ENCODE measurements around the gene PIK3AP1.

The PIK3AP1 gene

DNA sequence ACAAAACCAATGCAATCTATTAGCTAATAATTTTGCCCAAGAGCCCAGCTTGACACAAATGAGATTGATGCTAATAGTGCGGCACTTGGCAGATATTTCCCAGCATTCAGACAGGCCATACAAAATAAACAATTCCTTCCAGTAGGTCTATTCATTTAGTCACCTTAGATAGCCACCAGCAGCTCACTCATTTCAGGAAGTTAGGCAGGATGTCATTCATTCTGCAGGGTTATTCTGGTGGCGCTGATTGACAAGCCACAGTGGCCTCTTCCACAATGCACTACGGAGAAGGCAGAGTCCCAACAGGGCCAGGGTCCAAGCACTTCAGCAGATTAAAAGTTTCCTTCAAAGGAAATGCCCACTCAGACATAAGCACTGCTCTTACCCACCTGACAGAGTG is 55.8 kb downstream of the PIK3AP1 start:
- DNase-seq (ENCODE audit: low spot score in 2 of 2) (no peak), ATAC-seq (ENCODE audit: low read depth) (peak; percentile 55)
- Mint-ChIP-seq H3K4me3 (peak overlapping the region; percentile 53), H3K4me1 (peaks cover 51% of the 10 kb centered on the region), H3K9me3 (no peaks in the 10 kb centered on the region), H3K36me3 (peaks cover 13% of the 10 kb centered on the region), H3K27ac (peak overlapping the region; percentile 64), H3K27me3 (no peaks in the 10 kb centered on the region)

DNA sequence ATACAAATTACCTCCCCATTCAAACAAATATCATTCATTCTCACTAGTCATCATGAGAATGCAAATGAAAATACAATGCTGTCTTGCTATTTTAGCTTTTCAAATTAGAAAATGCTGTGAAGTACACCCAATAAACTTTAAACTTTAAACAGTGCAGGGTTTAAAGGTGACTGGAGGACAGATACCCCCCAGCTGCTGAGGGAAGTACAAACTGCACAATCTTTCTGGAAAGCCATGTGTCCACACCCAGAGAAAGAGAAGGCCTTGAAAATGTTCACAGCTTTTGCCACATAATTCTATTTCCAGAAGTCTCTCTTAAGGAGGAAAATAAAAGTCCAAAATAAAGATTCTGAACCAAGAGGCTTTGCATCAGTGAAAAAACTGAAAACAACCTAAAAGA is 56.5 kb downstream of the PIK3AP1 start:
- Mint-ChIP-seq H3K27ac (no peak overlapping the region), H3K27me3 (no peaks in the 10 kb centered on the region), H3K4me3 (no peak overlapping the region), H3K9me3 (no peaks in the 10 kb centered on the region), H3K4me1 (peaks cover 48% of the 10 kb centered on the region), H3K36me3 (peaks cover 13% of the 10 kb centered on the region)
- no peak for ATAC-seq (ENCODE audit: low read depth)
- DNase-seq (ENCODE audit: low spot score in 2 of 2), result no peak

DNA sequence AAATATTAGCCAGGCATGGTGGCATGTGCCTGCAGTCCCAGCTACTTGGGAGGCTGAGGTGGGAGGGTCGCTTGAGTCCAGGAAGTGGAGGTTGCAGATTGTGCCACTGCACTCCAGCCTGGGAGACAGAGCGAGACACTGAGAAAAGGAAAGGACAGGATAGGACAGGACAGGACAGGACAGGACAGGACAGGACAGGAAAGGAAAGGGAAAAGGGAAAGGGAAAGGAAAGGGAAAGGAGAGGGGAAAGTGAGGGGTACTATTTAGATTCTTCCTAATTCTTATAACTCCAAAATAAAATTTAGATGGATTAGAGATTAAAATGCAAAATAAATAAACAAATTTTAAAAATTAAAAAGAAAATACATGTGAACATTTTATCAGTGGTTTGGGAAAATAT is 58.7 kb downstream of the PIK3AP1 start:
- no peak for DNase-seq (ENCODE audit: low spot score in 2 of 2)
- H3K9me3 Mint-ChIP-seq, result no peaks in the 10 kb centered on the region
- H3K4me1 Mint-ChIP-seq, result peaks cover 52% of the 10 kb centered on the region
- peak overlapping the region; percentile 72 for H3K27ac Mint-ChIP-seq
- no peak overlapping the region for H3K4me3 Mint-ChIP-seq
- no peaks in the 10 kb centered on the region for H3K27me3 Mint-ChIP-seq
- peaks cover 17% of the 10 kb centered on the region for H3K36me3 Mint-ChIP-seq
- no peak for ATAC-seq (ENCODE audit: low read depth)

DNA sequence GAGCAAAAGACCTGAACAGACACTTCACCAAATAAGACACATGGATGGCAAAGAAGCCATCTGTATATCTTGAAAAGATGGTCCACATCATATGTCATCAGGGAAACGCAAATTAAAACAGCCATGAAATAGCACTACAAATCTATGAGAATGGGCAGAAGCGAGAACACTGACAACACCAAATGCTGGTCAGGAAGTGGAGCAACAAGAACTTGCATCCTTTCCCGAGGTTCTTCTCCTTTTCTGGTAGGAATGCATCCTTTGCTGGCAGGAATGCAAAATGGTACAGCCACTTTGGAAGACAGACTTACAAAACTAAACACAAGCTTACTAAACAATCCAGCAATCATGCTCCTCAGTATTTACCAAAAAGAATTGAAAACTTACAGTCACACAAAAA is 60.0 kb downstream of the PIK3AP1 start:
- no peak overlapping the region for H3K27ac Mint-ChIP-seq
- H3K4me3 Mint-ChIP-seq, result no peak overlapping the region
- DNase-seq (ENCODE audit: low spot score in 2 of 2), result no peak
- H3K9me3 Mint-ChIP-seq, result no peaks in the 10 kb centered on the region
- no peaks in the 10 kb centered on the region for H3K27me3 Mint-ChIP-seq
- peaks cover 23% of the 10 kb centered on the region for H3K36me3 Mint-ChIP-seq
- ATAC-seq (ENCODE audit: low read depth), result no peak
- peaks cover 51% of the 10 kb centered on the region for H3K4me1 Mint-ChIP-seq

DNA sequence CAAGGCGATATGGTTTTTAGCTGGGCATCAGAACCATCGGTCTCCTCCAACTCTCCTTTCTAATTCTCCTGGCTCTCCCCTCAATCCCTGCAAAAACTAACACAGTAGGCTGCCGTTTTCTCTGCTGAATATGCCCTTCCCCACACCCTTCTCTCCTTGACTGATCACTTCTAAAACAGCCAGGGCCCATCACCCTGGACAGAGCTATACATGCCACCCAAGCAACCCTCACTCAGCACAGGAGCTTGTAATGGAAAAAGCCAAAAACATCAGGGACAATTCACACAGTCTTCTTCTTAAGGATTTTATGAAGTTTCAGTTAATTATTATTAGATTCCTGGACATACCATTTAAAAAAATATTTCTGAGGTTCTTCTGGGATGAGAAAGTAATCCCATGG is 61.5 kb downstream of the PIK3AP1 start:
- no peaks in the 10 kb centered on the region for H3K9me3 Mint-ChIP-seq
- peaks cover 45% of the 10 kb centered on the region for H3K4me1 Mint-ChIP-seq
- no peak overlapping the region for H3K4me3 Mint-ChIP-seq
- peak overlapping the region; percentile 66 for H3K27ac Mint-ChIP-seq
- H3K27me3 Mint-ChIP-seq, result no peaks in the 10 kb centered on the region
- H3K36me3 Mint-ChIP-seq, result peaks cover 25% of the 10 kb centered on the region
- ATAC-seq (ENCODE audit: low read depth) (no peak), DNase-seq (ENCODE audit: low spot score in 2 of 2) (no peak)

DNA sequence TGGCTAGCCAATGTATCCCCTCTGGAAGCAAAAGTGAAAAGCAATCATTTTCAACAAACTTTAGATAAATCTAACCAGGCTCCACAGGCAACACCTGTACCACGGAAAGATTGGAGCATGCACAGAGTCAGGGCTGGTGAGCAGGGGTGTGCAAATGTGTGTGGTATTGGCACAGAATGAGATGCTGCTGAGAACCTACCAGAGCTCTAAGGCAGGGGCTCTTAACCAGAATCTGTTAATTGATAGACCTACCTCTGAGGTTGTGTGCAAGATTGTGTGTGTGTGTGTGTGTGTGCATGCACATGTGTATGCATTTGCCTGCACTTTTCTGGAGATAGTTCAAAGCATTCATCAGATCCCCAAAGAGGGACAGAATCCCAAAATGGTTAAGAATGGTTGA is 62.9 kb downstream of the PIK3AP1 start:
- Mint-ChIP-seq H3K4me3 (peak overlapping the region; percentile 18), H3K9me3 (no peaks in the 10 kb centered on the region), H3K36me3 (peaks cover 24% of the 10 kb centered on the region), H3K27ac (no peak overlapping the region), H3K27me3 (no peaks in the 10 kb centered on the region), H3K4me1 (peaks cover 43% of the 10 kb centered on the region)
- DNase-seq (ENCODE audit: low spot score in 2 of 2), result no peak
- ATAC-seq (ENCODE audit: low read depth), result no peak

DNA sequence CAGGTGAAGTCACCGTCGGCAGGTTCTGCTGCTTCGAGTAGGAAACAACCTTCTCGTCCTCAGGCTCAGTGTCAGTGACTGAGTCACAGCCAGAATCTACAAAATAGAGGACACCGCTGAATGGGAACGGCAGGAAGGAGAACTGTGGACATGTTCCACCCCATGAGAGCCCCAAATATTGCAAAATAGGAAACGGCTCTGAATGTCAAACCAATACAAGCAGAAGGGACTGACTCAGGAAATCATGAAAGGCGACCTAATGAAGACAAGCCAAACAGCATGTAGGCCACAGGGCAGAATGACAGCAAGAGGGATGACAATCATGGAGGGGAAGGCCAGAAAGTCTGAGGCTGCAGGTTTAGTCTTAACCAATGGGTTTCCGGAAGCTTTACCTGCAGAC is 63.5 kb downstream of the PIK3AP1 start:
- no peaks in the 10 kb centered on the region for H3K9me3 Mint-ChIP-seq
- H3K27me3 Mint-ChIP-seq, result no peaks in the 10 kb centered on the region
- no peak for DNase-seq (ENCODE audit: low spot score in 2 of 2)
- ATAC-seq (ENCODE audit: low read depth), result no peak
- H3K27ac Mint-ChIP-seq, result peak overlapping the region; percentile 22
- peaks cover 26% of the 10 kb centered on the region for H3K36me3 Mint-ChIP-seq
- H3K4me3 Mint-ChIP-seq, result peak overlapping the region; percentile 64
- H3K4me1 Mint-ChIP-seq, result peaks cover 44% of the 10 kb centered on the region

DNA sequence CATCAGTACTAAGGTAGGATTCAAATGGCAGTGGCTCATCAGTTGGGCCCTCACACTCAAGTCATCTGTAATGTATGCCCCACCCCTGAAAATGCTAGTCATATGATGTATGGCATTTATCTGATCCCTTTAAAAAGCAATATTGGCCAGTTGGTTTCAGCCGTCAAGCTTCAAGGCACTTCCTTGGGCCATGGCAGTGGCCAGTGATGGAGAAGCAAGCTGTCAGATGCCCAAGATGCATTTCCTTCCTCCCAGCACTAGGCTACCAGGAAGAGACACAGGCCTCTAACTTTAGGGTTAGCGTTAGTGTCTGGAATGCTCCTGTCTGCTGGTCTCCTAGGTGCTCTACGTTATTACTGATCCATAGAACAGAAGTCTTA is 64.1 kb downstream of the PIK3AP1 start:
- no peaks in the 10 kb centered on the region for H3K27me3 Mint-ChIP-seq
- no peak overlapping the region for H3K4me3 Mint-ChIP-seq
- peaks cover 44% of the 10 kb centered on the region for H3K4me1 Mint-ChIP-seq
- H3K9me3 Mint-ChIP-seq, result no peaks in the 10 kb centered on the region
- no peak overlapping the region for H3K27ac Mint-ChIP-seq
- DNase-seq (ENCODE audit: low spot score in 2 of 2), result no peak
- no peak for ATAC-seq (ENCODE audit: low read depth)
- peaks cover 26% of the 10 kb centered on the region for H3K36me3 Mint-ChIP-seq

DNA sequence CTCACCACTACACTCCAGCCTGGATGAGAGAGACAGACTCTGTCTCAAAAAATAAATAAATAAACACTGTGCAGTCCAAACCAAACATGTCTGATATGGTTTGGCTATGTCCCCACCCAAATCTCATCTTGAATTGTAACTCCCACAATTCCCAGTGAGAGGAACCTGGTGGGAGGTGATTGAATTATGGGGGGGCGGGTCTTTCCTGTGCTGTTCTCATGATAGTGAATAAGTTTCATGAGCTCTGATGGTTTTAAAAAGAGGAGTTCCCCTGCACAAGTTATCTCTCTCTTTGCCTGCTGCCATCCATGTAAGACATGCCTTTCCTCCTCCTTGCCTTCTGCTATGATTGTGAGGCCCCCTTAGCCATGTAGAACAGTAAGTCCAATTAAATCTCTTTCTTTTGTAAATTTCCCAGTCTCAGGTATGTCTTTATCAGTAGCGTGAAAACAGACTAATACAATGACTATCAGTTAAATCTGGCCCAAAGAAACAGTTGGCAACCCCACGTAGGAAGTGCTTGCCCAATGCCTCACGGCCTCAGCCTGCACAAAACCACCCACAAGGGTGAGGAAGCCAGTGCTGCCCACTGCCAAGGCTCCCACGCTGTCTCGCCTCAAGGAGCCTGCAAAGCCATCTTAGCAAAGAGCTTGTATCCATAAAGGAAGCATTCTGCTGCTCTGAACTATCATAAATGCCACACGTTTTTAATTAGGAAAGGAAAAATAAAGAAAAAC is 64.7 kb downstream of the PIK3AP1 start:
- ATAC-seq (ENCODE audit: low read depth), result no peak

DNA sequence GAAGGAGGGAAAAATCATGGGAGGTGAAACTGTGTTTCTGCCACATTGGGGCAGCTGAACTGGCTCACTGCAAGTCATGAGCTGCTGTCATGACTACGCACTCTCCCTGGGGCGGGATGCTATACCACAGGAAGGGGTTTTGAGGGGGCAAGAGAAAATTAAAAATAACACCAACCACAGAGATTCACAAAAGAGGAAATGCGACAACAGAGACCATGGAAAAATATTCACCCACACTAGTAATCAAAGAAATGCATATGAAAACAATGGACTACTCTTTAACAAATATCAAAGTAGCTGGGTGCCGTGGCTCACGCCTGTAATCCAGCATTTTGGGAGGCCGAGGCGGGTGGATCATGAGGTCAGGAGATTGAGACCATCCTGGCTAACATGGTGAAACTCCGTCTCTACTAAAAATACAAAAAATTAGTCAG is 68.3 kb downstream of the PIK3AP1 start:
- peak; percentile 45 to 65 for DNase-seq (ENCODE audit: low spot score in 2 of 2)
- Mint-ChIP-seq H3K4me3 (peak overlapping the region; percentile 11), H3K4me1 (peaks cover 48% of the 10 kb centered on the region), H3K27me3 (no peaks in the 10 kb centered on the region), H3K9me3 (no peaks in the 10 kb centered on the region), H3K36me3 (peaks cover 42% of the 10 kb centered on the region), H3K27ac (peak overlapping the region; percentile 89)
- ATAC-seq (ENCODE audit: low read depth), result peak; percentile 96

More for the DNA sequence above, 64.7 kb downstream of the PIK3AP1 start:
- peaks cover 47% of the 10 kb centered on the region for H3K4me1 Mint-ChIP-seq
- H3K27me3 Mint-ChIP-seq, result no peaks in the 10 kb centered on the region
- no peak for DNase-seq (ENCODE audit: low spot score in 2 of 2)
- H3K36me3 Mint-ChIP-seq, result peaks cover 28% of the 10 kb centered on the region
- no peak overlapping the region for H3K27ac Mint-ChIP-seq
- no peak overlapping the region for H3K4me3 Mint-ChIP-seq
- H3K9me3 Mint-ChIP-seq, result no peaks in the 10 kb centered on the region

DNA sequence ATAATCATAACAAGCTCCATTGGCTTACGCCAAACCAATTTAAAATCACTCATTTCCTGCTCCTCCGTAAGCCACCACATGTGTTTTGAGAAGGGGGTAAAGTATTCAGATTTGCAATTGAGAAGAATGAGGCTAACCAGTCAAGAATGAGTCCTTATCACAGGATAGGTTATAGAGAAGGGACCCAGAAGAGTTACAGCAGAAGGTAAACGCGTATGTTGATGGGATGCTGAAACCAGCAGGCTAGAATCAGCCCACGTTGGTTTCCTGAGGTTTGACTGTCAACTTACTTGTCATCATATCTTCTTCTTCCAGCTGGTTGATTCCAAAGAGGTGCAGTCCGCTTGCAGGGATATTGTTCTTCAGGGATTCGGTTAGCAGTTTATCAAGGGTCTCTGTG is 69.4 kb downstream of the PIK3AP1 start:
- ATAC-seq (ENCODE audit: low read depth) (no peak), DNase-seq (ENCODE audit: low spot score in 2 of 2) (no peak)
- no peak overlapping the region for H3K4me3 Mint-ChIP-seq
- H3K27ac Mint-ChIP-seq, result peak overlapping the region; percentile 89
- H3K4me1 Mint-ChIP-seq, result peaks cover 51% of the 10 kb centered on the region
- H3K9me3 Mint-ChIP-seq, result no peaks in the 10 kb centered on the region
- peaks cover 37% of the 10 kb centered on the region for H3K36me3 Mint-ChIP-seq
- H3K27me3 Mint-ChIP-seq, result no peaks in the 10 kb centered on the region

DNA sequence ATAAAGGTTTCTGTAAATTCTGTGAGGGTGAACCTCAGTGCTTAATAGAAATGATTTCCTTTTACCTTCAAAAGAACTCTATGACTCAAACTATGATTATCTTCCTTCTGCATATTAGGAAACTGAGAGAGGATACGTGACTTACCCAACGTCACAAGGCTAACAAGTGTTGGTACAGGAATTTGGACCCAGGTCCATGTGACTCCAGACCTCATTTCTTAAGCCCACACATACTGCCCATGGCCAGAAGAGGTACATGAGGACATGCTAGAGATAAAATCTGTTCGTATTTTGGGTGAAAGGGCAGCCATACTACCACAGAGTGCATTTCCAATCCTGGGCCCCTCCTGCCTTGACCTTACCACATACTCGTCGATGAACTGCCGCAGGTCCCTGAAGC is 72.0 kb downstream of the PIK3AP1 start:
- DNase-seq (ENCODE audit: low spot score in 2 of 2) (no peak), ATAC-seq (ENCODE audit: low read depth) (no peak)
- Mint-ChIP-seq H3K27me3 (no peaks in the 10 kb centered on the region), H3K36me3 (peaks cover 32% of the 10 kb centered on the region), H3K4me1 (peaks cover 52% of the 10 kb centered on the region), H3K4me3 (no peak overlapping the region), H3K27ac (peak overlapping the region; percentile 98), H3K9me3 (no peaks in the 10 kb centered on the region)

DNA sequence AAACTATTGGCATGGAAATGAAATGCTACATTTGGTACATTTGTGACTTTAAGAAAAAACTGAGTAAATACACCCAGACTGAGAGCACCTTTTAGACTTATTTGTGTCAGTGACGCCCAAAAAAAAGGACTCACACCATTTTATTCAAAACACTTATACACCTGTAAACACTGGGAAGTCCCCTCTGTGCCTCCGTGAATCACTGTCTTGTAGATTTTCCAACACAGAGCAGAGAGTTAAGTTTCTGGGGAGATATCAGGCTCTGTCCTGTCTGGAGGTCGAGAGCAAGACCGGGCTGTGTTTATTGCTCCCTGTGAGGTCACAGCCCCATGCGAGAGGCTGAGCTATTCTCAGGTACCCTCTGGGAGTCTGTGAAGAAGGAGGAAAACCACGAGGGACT is 72.8 kb downstream of the PIK3AP1 start:
- Mint-ChIP-seq H3K36me3 (peaks cover 31% of the 10 kb centered on the region), H3K9me3 (no peaks in the 10 kb centered on the region), H3K4me3 (peak overlapping the region; percentile 2), H3K4me1 (peaks cover 48% of the 10 kb centered on the region), H3K27me3 (no peaks in the 10 kb centered on the region), H3K27ac (peak overlapping the region; percentile 98)
- DNase-seq (ENCODE audit: low spot score in 2 of 2) (no peak), ATAC-seq (ENCODE audit: low read depth) (no peak)

DNA sequence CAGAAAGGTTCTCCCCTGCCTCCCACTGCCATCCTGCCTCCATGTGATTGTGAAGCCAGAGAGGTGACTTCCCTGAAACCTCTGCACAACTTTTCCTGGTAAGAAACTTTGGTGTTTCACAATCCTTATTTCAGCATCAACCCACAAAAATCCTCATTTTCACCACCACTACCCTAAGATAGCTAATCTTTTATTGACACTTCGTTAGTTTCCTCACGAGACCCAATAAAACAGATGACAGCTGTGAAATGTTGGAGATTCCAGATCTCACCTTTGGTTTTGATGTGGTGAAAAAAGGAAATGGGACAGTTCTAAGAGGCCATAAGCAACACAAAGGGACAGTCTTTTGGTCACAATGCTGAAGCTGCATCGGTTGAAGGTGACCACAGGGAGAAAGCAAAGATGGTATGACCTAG is 73.6 kb downstream of the PIK3AP1 start:
- peak overlapping the region; percentile 34 for H3K4me3 Mint-ChIP-seq
- peaks cover 32% of the 10 kb centered on the region for H3K36me3 Mint-ChIP-seq
- no peaks in the 10 kb centered on the region for H3K27me3 Mint-ChIP-seq
- peak overlapping the region; percentile 98 for H3K27ac Mint-ChIP-seq
- DNase-seq (ENCODE audit: low spot score in 2 of 2) (no peak), ATAC-seq (ENCODE audit: low read depth) (no peak)
- no peaks in the 10 kb centered on the region for H3K9me3 Mint-ChIP-seq
- H3K4me1 Mint-ChIP-seq, result peaks cover 46% of the 10 kb centered on the region

DNA sequence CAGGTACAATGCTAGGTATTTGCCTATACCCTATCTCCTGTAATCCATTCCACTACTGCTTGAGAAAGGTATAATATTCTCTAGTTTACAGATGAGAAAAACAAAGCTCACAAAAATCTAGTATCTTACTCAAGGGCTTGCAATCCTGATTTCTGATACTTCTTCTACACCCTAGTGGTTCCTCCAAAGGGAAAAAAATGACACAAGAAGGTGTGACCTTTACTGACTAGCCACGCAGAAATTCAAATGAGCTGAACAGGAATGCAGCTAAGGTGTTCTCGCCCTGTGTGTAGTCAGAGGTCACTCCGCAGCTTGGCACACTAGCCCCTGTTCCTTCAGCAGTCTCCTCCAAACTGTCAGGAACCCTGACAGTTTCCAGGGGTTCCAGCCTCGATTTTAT is 74.0 kb downstream of the PIK3AP1 start:
- H3K27me3 Mint-ChIP-seq, result no peaks in the 10 kb centered on the region
- DNase-seq (ENCODE audit: low spot score in 2 of 2) (no peak), ATAC-seq (ENCODE audit: low read depth) (no peak)
- H3K27ac Mint-ChIP-seq, result peak overlapping the region; percentile 98
- peaks cover 43% of the 10 kb centered on the region for H3K4me1 Mint-ChIP-seq
- H3K4me3 Mint-ChIP-seq, result no peak overlapping the region
- H3K9me3 Mint-ChIP-seq, result no peaks in the 10 kb centered on the region
- H3K36me3 Mint-ChIP-seq, result peaks cover 30% of the 10 kb centered on the region
